GM12864 (cell line): Measurements from ENCODE around the gene EDNRA.

ENCODE experiments used
- DNase-seq: peaks from one replicate; pipeline ENCODE4 v3.0.0-alpha.2; 2011; ENCODE audit warnings: low read depth
- H3K4me3 ChIP-seq: 2 replicates; pipeline ENCODE4 v1.5.1; 2011; ENCODE audit warnings: mild to moderate bottlenecking, low read depth, low read length, control low read depth
- CTCF ChIP-seq: IDR thresholded peaks from 2 replicates; pipeline ENCODE4 v1.5.1; 2011; ENCODE audit warnings: low read depth, mild to moderate bottlenecking, moderate library complexity, low read length, control low read depth, inconsistent platforms; ENCODE audit errors: missing control alignments

Gene EDNRA

GRCh38 chr4:147463065-147463464, 17.8 kb upstream of the EDNRA start:
- no peak overlapping the region for H3K4me3 ChIP-seq
- DNase-seq = no peak
- TF ChIP-seq CTCF = no peak

GRCh38 chr4:147465461-147465860, 15.4 kb upstream of the EDNRA start:
- no peak overlapping the region for H3K4me3 ChIP-seq
- no peak for DNase-seq
- no peak for TF ChIP-seq CTCF

GRCh38 chr4:147477439-147477838, 3.5 kb upstream of the EDNRA start:
- no peak overlapping the region for H3K4me3 ChIP-seq
- no peak for TF ChIP-seq CTCF
- DNase-seq = no peak

- TF ChIP-seq CTCF = no peak
- H3K4me3 ChIP-seq = no peak overlapping the region
- no peak for DNase-seq
Observed at GRCh38 chr4:147479376-147479775, 1.5 kb upstream of the EDNRA start.

GRCh38 chr4:147479786-147480185, 1.1 kb upstream of the EDNRA start:
- DNase-seq = no peak
- no peak overlapping the region for H3K4me3 ChIP-seq
- no peak for TF ChIP-seq CTCF

- DNase-seq = no peak
- no peak for TF ChIP-seq CTCF
- H3K4me3 ChIP-seq = no peak overlapping the region
Observed at GRCh38 chr4:147480502-147480890, 401 bp upstream of the EDNRA start.

GRCh38 chr4:147481577-147482109, 746 bp downstream of the EDNRA start:
- DNase-seq = no peak
- no peak for TF ChIP-seq CTCF
- no peak overlapping the region for H3K4me3 ChIP-seq
